Mucosa of stomach (tissue), 1 donor: ENCODE data around the gene LAMTOR4.
A peak's percentile ranks its signal among the peaks of the same experiment; 100 is the strongest.

ENCODE experiments used
- H3K27me3 ChIP-seq: one replicate; pipeline ENCODE4 v1.7.0; 2013; ENCODE audit warnings: mild to moderate bottlenecking, low read length; ENCODE audit not compliant: control insufficient read depth, insufficient read depth
- H3K36me3 ChIP-seq: one replicate; pipeline ENCODE4 v1.7.0; 2013; ENCODE audit warnings: low read length; ENCODE audit not compliant: control insufficient read depth, insufficient read depth
- H3K4me1 ChIP-seq: one replicate; pipeline ENCODE4 v1.7.0; 2013; ENCODE audit warnings: mild to moderate bottlenecking, low read length; ENCODE audit not compliant: control insufficient read depth, insufficient read depth
- H3K4me3 ChIP-seq: one replicate; pipeline ENCODE4 v1.7.0; 2013; ENCODE audit warnings: low read length
- H3K9ac ChIP-seq: one replicate; pipeline ENCODE4 v1.7.0; 2013; ENCODE audit warnings: mild to moderate bottlenecking, low read length, moderate library complexity
- H3K9me3 ChIP-seq: one replicate; pipeline ENCODE4 v1.7.0; 2013; ENCODE audit warnings: mild to moderate bottlenecking, low read length, moderate library complexity; ENCODE audit not compliant: control insufficient read depth
- donor health status: Pancreatic carcinoma.

LAMTOR4 gene

GRCh38 chr7:100157334-100158228 is 8.9 kb downstream of the LAMTOR4 start:
- peak overlapping the region; percentile 56 for H3K4me3 ChIP-seq
- peaks cover 5% of the 10 kb centered on the region for H3K36me3 ChIP-seq
- H3K9ac ChIP-seq = peak overlapping the region; percentile 86
- no peaks in the 10 kb centered on the region for H3K9me3 ChIP-seq
- H3K27me3 ChIP-seq = no peaks in the 10 kb centered on the region
- H3K4me1 ChIP-seq = peaks cover 50% of the 10 kb centered on the region

- H3K9ac ChIP-seq = peak within 1 kb of the TSS; percentile 86
- H3K27me3 ChIP-seq = no peaks in the 10 kb centered on the region
- H3K9me3 ChIP-seq = no peaks in the 10 kb centered on the region
- H3K36me3 ChIP-seq = peaks cover 5% of the 10 kb centered on the region
- peaks cover 51% of the 10 kb centered on the region for H3K4me1 ChIP-seq
- peak within 1 kb of the TSS; percentile 56 for H3K4me3 ChIP-seq
Measured at GRCh38 chr7:100158229-100159098, 9.7 kb downstream of the LAMTOR4 start, which contains the start of gene TRAPPC14. TRAPPC14 (minus strand) TSS chr7:100158723; CDS start chr7:100158499, 224 bp downstream.

GRCh38 chr7:100159099-100159623 is 10.4 kb downstream of the LAMTOR4 start:
- Histone ChIP-seq H3K27me3 (no peaks in the 10 kb centered on the region), H3K36me3 (peaks cover 5% of the 10 kb centered on the region), H3K4me1 (peaks cover 46% of the 10 kb centered on the region), H3K9ac (peak overlapping the region; percentile 86), H3K4me3 (peak overlapping the region; percentile 56), H3K9me3 (no peaks in the 10 kb centered on the region)

- Histone ChIP-seq H3K4me1 (peaks cover 38% of the 10 kb centered on the region), H3K27me3 (no peaks in the 10 kb centered on the region), H3K9me3 (no peaks in the 10 kb centered on the region), H3K36me3 (peaks cover 5% of the 10 kb centered on the region), H3K4me3 (no peak overlapping the region), H3K9ac (no peak overlapping the region)
Measured at GRCh38 chr7:100160067-100160466, 11.3 kb downstream of the LAMTOR4 start.

- Histone ChIP-seq H3K4me1 (peaks cover 24% of the 10 kb centered on the region), H3K4me3 (no peak overlapping the region), H3K9ac (no peak overlapping the region), H3K9me3 (no peaks in the 10 kb centered on the region), H3K36me3 (no peaks in the 10 kb centered on the region), H3K27me3 (peaks cover 12% of the 10 kb centered on the region)
Measured at GRCh38 chr7:100163006-100163531, 14.4 kb downstream of the LAMTOR4 start.

- no peaks in the 10 kb centered on the region for H3K36me3 ChIP-seq
- no peak overlapping the region for H3K4me3 ChIP-seq
- H3K9me3 ChIP-seq = no peaks in the 10 kb centered on the region
- H3K9ac ChIP-seq = no peak overlapping the region
- peaks cover 12% of the 10 kb centered on the region for H3K27me3 ChIP-seq
- peaks cover 30% of the 10 kb centered on the region for H3K4me1 ChIP-seq
Measured at GRCh38 chr7:100163871-100164270, 15.2 kb downstream of the LAMTOR4 start.

- Histone ChIP-seq H3K9me3 (no peaks in the 10 kb centered on the region), H3K9ac (no peak overlapping the region), H3K36me3 (no peaks in the 10 kb centered on the region), H3K4me3 (no peak overlapping the region), H3K27me3 (peaks cover 29% of the 10 kb centered on the region), H3K4me1 (peaks cover 31% of the 10 kb centered on the region)
Measured at GRCh38 chr7:100166317-100166940, 17.7 kb downstream of the LAMTOR4 start.

GRCh38 chr7:100166970-100167911 is 18.5 kb downstream of the LAMTOR4 start:
- Histone ChIP-seq H3K4me1 (peaks cover 31% of the 10 kb centered on the region), H3K9me3 (no peaks in the 10 kb centered on the region), H3K4me3 (peak overlapping the region; percentile 34), H3K36me3 (no peaks in the 10 kb centered on the region), H3K9ac (peak overlapping the region; percentile 44), H3K27me3 (peaks cover 35% of the 10 kb centered on the region)

GRCh38 chr7:100167912-100168323 is 19.2 kb downstream of the LAMTOR4 start:
- H3K4me3 ChIP-seq = peak overlapping the region; percentile 34
- H3K4me1 ChIP-seq = peaks cover 29% of the 10 kb centered on the region
- H3K27me3 ChIP-seq = peaks cover 36% of the 10 kb centered on the region
- no peaks in the 10 kb centered on the region for H3K9me3 ChIP-seq
- no peaks in the 10 kb centered on the region for H3K36me3 ChIP-seq
- peak overlapping the region; percentile 44 for H3K9ac ChIP-seq

- H3K9ac ChIP-seq = no peak overlapping the region
- H3K27me3 ChIP-seq = peaks cover 38% of the 10 kb centered on the region
- peaks cover 22% of the 10 kb centered on the region for H3K4me1 ChIP-seq
- H3K9me3 ChIP-seq = no peaks in the 10 kb centered on the region
- H3K4me3 ChIP-seq = no peak overlapping the region
- no peaks in the 10 kb centered on the region for H3K36me3 ChIP-seq
Measured at GRCh38 chr7:100169147-100169850, 20.6 kb downstream of the LAMTOR4 start.
